WTC11 (cell line): ENCODE data around the gene METTL6. TPM values are rescaled to one million over a fixed set of nuclear protein-coding genes. Genes with fewer than 3 reads are reported as not detected.

ENCODE experiments used
- ATAC-seq: fragments of 200-7000 bp; cut with Tn5 transposase; 2 replicates; pipeline ENCODE4 v1.10.0; 2021; ENCODE audit warnings: mild to moderate bottlenecking, moderate library complexity
- CTCF ChIA-PET: fragments of 300-600 bp; sonication (Branson Sonifier 250); formaldehyde crosslinking; loops from one replicate; lab custom pipeline; 2021; ENCODE audit warnings: antibody characterized with exemption; lab: Charles Lee
- POLR2A ChIA-PET: fragments of 350-600 bp; sonication (Branson Sonifier 250); formaldehyde crosslinking; loops from one replicate; lab custom pipeline; 2021; ENCODE audit warnings: antibody characterized with exemption; lab: Charles Lee
- DNase-seq: peaks from one replicate; pipeline ENCODE4 v3.0.0; 2021; ENCODE audit warnings: low spot score
- H3K27ac Mint-ChIP-seq: 2 replicates; pipeline ENCODE4 v1.8.0; 2021; ENCODE audit warnings: mixed read lengths
- H3K27me3 Mint-ChIP-seq: 2 replicates; pipeline ENCODE4 v1.8.0; 2021; ENCODE audit warnings: low read depth, mild to moderate bottlenecking, moderate library complexity, mixed read lengths
- H3K36me3 Mint-ChIP-seq: 2 replicates; pipeline ENCODE4 v1.8.0; 2021; ENCODE audit warnings: mixed read lengths
- H3K4me1 Mint-ChIP-seq: 2 replicates; pipeline ENCODE4 v1.8.0; 2022; ENCODE audit warnings: mixed read lengths
- H3K4me3 Mint-ChIP-seq: 2 replicates; pipeline ENCODE4 v1.8.0; 2021; ENCODE audit warnings: mild to moderate bottlenecking, moderate library complexity, mixed read lengths
- H3K9me3 Mint-ChIP-seq: 2 replicates; pipeline ENCODE4 v1.8.0; 2021; ENCODE audit warnings: mixed read lengths
- IRF2 ChIP-seq: sonication (generic); formaldehyde crosslinking; IDR thresholded peaks from 2 replicates; pipeline ENCODE4 v1.8.0; 2022; ENCODE audit warnings: low read depth, missing genetic modification reagents, borderline replicate concordance
- JAZF1 ChIP-seq: fragments of 250-450 bp; sonication (Bioruptor Pico); IDR thresholded peaks from 2 replicates; pipeline ENCODE4 v1.9.0; 2021; ENCODE audit warnings: moderate library complexity, mild to moderate bottlenecking, inconsistent platforms
- KAT7 ChIP-seq: sonication (generic); formaldehyde crosslinking; IDR thresholded peaks from 2 replicates; pipeline ENCODE4 v1.8.1; 2023; ENCODE audit warnings: missing genetic modification reagents, mild to moderate bottlenecking, borderline replicate concordance
- NR1H2 ChIP-seq: sonication (generic); formaldehyde crosslinking; IDR thresholded peaks from 2 replicates; pipeline ENCODE4 v1.9.0; 2021; ENCODE audit warnings: mild to moderate bottlenecking, moderate library complexity, missing genetic modification reagents
- NR3C1 ChIP-seq: sonication (generic); formaldehyde crosslinking; conservative IDR thresholded peaks from 2 replicates; pipeline ENCODE4 v1.8.1; 2023; ENCODE audit warnings: low read depth, mild to moderate bottlenecking, missing genetic modification reagents
- OVOL2 ChIP-seq: fragments of 250-450 bp; sonication (Bioruptor Pico); IDR thresholded peaks from 2 replicates; pipeline ENCODE4 v1.9.0; 2021; ENCODE audit warnings: mild to moderate bottlenecking, borderline replicate concordance
- SOX15 ChIP-seq: fragments of 250-450 bp; sonication (Bioruptor Pico); IDR thresholded peaks from 2 replicates; pipeline ENCODE4 v1.9.0; 2021; ENCODE audit warnings: mild to moderate bottlenecking
- SP1 ChIP-seq: sonication (generic); formaldehyde crosslinking; conservative IDR thresholded peaks from 2 replicates; pipeline ENCODE4 v1.8.1; 2022; ENCODE audit warnings: missing genetic modification reagents
- TEAD4 ChIP-seq: sonication (generic); formaldehyde crosslinking; IDR thresholded peaks from 2 replicates; pipeline ENCODE4 v1.8.0; 2022; ENCODE audit warnings: mild to moderate bottlenecking, missing genetic modification reagents
- ZNF219 ChIP-seq: sonication (generic); formaldehyde crosslinking; IDR thresholded peaks from 2 replicates; pipeline ENCODE4 v1.8.0; 2023; ENCODE audit warnings: missing genetic modification reagents, mild to moderate bottlenecking, borderline replicate concordance
- ZNF396 ChIP-seq: fragments of 250-450 bp; sonication (Bioruptor Pico); IDR thresholded peaks from 2 replicates; pipeline ENCODE4 v1.8.0; 2021; ENCODE audit warnings: mild to moderate bottlenecking, moderate library complexity, borderline replicate concordance
- total RNA-seq: library from RNA; stranded (reverse); gene quantifications from 3 replicates; pipeline ENCODE4 v1.2.3, GENCODE V29; 2021
- TF ChIP-seq, protein P1 (sequence below): sonication (generic); formaldehyde crosslinking; conservative IDR thresholded peaks from 2 replicates; pipeline ENCODE4 v1.8.1; 2023; ENCODE audit warnings: mild to moderate bottlenecking, low read depth, missing genetic modification reagents, moderate library complexity
- TF ChIP-seq, protein P2 (sequence below): sonication (generic); formaldehyde crosslinking; IDR thresholded peaks from 2 replicates; pipeline ENCODE4 v1.8.0; 2022; ENCODE audit warnings: missing genetic modification reagents
- TF ChIP-seq, protein P3 (sequence below): fragments of 250-450 bp; sonication (Bioruptor Pico); IDR thresholded peaks from 2 replicates; pipeline ENCODE4 v1.8.0; 2021; ENCODE audit warnings: mild to moderate bottlenecking
- TF ChIP-seq, protein P4 (sequence below): fragments of 200-600 bp; IDR thresholded peaks from 2 replicates; pipeline ENCODE4 v1.8.0; 2022; ENCODE audit warnings: antibody characterized with exemption
- TF ChIP-seq, protein P5 (sequence below): sonication (generic); formaldehyde crosslinking; IDR thresholded peaks from 2 replicates; pipeline ENCODE4 v1.8.1; 2023; ENCODE audit warnings: mild to moderate bottlenecking, missing genetic modification reagents
- TF ChIP-seq, protein P6 (sequence below): sonication (generic); formaldehyde crosslinking; IDR thresholded peaks from 2 replicates; pipeline ENCODE4 v1.8.1; 2023; ENCODE audit warnings: mild to moderate bottlenecking, missing genetic modification reagents, borderline replicate concordance

Gene METTL6
- total RNA-seq, 1 experiment from 2014 or later = 13.7 TPM

DNA sequence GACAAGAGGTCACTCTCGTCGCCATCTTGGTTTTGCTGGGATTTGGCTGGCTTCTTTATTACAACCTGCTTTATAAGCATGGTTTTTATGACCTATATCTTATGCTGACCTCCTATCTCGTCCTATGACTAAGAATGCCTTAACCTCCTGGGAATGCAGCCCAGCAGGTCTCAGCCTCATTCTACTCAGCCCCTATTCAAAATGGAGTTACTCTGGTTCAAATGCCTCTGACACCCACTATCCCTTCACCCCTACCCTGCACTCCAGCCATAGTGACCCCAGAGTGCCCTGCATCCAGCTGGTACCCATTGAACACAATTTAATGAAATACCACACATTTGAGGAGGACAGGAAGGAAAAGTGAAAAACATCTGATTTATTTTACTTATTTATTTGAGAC, 23.4 kb downstream of the METTL6 start (continued):
- no peak for TF ChIP-seq KAT7
- no peak for TF ChIP-seq NR3C1 (CRISPR knock-in tag)
- TF ChIP-seq, protein P1, sequence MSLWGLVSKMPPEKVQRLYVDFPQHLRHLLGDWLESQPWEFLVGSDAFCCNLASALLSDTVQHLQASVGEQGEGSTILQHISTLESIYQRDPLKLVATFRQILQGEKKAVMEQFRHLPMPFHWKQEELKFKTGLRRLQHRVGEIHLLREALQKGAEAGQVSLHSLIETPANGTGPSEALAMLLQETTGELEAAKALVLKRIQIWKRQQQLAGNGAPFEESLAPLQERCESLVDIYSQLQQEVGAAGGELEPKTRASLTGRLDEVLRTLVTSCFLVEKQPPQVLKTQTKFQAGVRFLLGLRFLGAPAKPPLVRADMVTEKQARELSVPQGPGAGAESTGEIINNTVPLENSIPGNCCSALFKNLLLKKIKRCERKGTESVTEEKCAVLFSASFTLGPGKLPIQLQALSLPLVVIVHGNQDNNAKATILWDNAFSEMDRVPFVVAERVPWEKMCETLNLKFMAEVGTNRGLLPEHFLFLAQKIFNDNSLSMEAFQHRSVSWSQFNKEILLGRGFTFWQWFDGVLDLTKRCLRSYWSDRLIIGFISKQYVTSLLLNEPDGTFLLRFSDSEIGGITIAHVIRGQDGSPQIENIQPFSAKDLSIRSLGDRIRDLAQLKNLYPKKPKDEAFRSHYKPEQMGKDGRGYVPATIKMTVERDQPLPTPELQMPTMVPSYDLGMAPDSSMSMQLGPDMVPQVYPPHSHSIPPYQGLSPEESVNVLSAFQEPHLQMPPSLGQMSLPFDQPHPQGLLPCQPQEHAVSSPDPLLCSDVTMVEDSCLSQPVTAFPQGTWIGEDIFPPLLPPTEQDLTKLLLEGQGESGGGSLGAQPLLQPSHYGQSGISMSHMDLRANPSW (CRISPR knock-in tag) = no peak
- TF ChIP-seq SP1 = no peak
- no peak for TF ChIP-seq ZNF219
- TF ChIP-seq, protein P2, sequence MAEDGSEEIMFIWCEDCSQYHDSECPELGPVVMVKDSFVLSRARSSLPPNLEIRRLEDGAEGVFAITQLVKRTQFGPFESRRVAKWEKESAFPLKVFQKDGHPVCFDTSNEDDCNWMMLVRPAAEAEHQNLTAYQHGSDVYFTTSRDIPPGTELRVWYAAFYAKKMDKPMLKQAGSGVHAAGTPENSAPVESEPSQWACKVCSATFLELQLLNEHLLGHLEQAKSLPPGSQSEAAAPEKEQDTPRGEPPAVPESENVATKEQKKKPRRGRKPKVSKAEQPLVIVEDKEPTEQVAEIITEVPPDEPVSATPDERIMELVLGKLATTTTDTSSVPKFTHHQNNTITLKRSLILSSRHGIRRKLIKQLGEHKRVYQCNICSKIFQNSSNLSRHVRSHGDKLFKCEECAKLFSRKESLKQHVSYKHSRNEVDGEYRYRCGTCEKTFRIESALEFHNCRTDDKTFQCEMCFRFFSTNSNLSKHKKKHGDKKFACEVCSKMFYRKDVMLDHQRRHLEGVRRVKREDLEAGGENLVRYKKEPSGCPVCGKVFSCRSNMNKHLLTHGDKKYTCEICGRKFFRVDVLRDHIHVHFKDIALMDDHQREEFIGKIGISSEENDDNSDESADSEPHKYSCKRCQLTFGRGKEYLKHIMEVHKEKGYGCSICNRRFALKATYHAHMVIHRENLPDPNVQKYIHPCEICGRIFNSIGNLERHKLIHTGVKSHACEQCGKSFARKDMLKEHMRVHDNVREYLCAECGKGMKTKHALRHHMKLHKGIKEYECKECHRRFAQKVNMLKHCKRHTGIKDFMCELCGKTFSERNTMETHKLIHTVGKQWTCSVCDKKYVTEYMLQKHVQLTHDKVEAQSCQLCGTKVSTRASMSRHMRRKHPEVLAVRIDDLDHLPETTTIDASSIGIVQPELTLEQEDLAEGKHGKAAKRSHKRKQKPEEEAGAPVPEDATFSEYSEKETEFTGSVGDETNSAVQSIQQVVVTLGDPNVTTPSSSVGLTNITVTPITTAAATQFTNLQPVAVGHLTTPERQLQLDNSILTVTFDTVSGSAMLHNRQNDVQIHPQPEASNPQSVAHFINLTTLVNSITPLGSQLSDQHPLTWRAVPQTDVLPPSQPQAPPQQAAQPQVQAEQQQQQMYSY (CRISPR knock-in tag) = no peak
- no peak for TF ChIP-seq NR1H2 (CRISPR knock-in tag)
- TF ChIP-seq, protein P3, sequence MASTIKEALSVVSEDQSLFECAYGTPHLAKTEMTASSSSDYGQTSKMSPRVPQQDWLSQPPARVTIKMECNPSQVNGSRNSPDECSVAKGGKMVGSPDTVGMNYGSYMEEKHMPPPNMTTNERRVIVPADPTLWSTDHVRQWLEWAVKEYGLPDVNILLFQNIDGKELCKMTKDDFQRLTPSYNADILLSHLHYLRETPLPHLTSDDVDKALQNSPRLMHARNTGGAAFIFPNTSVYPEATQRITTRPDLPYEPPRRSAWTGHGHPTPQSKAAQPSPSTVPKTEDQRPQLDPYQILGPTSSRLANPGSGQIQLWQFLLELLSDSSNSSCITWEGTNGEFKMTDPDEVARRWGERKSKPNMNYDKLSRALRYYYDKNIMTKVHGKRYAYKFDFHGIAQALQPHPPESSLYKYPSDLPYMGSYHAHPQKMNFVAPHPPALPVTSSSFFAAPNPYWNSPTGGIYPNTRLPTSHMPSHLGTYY (CRISPR knock-in tag) = no peak
- TF ChIP-seq, all 79 proteins: peak for 0

DNA sequence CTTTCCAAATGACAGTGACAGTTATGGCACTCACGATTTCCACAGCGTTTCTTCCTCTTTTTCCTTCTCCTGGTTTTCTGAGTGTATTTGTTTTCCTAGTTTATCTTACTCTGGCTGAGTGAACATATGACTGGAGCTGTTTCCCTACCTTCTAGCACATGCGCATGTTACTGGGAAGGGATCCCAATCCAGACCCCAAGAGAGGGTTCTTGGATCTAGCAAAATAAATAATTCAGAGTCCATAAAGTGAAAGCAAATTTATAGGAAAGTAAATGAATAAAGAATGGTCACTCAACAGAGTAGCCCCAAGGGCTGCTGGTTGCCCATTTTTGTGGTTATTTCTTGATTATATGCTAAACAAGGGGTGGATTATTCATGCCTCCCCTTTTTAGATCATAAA, 23.8 kb downstream of the METTL6 start:
- DNase-seq = no peak
- Mint-ChIP-seq H3K36me3 (no peaks in the 10 kb centered on the region), H3K4me3 (no peak overlapping the region), H3K27ac (no peak overlapping the region), H3K9me3 (no peaks in the 10 kb centered on the region), H3K4me1 (no peaks in the 10 kb centered on the region), H3K27me3 (no peaks in the 10 kb centered on the region)
- ChIA-PET POLR2A (no interaction called here), CTCF (interaction anchor here (0.9 to 1.6 kb wide), 3 partner anchors 71 to 198 kb away, joined by 3 to 5 read pairs (median 4); partner anchors contain the start of genes CAPN7 and SH3BP5)
- no peak for ATAC-seq
- no peak for TF ChIP-seq SOX15
- TF ChIP-seq, protein P4, sequence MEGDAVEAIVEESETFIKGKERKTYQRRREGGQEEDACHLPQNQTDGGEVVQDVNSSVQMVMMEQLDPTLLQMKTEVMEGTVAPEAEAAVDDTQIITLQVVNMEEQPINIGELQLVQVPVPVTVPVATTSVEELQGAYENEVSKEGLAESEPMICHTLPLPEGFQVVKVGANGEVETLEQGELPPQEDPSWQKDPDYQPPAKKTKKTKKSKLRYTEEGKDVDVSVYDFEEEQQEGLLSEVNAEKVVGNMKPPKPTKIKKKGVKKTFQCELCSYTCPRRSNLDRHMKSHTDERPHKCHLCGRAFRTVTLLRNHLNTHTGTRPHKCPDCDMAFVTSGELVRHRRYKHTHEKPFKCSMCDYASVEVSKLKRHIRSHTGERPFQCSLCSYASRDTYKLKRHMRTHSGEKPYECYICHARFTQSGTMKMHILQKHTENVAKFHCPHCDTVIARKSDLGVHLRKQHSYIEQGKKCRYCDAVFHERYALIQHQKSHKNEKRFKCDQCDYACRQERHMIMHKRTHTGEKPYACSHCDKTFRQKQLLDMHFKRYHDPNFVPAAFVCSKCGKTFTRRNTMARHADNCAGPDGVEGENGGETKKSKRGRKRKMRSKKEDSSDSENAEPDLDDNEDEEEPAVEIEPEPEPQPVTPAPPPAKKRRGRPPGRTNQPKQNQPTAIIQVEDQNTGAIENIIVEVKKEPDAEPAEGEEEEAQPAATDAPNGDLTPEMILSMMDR = no peak
- no peak for TF ChIP-seq TEAD4
- no peak for TF ChIP-seq SP1
- TF ChIP-seq ZNF396 = no peak
- no peak for TF ChIP-seq NR3C1 (CRISPR knock-in tag)
- TF ChIP-seq, protein P2 (CRISPR knock-in tag) = no peak
- no peak for TF ChIP-seq ZNF219
- TF ChIP-seq, protein P5, sequence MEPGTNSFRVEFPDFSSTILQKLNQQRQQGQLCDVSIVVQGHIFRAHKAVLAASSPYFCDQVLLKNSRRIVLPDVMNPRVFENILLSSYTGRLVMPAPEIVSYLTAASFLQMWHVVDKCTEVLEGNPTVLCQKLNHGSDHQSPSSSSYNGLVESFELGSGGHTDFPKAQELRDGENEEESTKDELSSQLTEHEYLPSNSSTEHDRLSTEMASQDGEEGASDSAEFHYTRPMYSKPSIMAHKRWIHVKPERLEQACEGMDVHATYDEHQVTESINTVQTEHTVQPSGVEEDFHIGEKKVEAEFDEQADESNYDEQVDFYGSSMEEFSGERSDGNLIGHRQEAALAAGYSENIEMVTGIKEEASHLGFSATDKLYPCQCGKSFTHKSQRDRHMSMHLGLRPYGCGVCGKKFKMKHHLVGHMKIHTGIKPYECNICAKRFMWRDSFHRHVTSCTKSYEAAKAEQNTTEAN = no peak
- TF ChIP-seq IRF2 = no peak
- no peak for TF ChIP-seq JAZF1 (CRISPR knock-in tag)
- TF ChIP-seq, protein P6, sequence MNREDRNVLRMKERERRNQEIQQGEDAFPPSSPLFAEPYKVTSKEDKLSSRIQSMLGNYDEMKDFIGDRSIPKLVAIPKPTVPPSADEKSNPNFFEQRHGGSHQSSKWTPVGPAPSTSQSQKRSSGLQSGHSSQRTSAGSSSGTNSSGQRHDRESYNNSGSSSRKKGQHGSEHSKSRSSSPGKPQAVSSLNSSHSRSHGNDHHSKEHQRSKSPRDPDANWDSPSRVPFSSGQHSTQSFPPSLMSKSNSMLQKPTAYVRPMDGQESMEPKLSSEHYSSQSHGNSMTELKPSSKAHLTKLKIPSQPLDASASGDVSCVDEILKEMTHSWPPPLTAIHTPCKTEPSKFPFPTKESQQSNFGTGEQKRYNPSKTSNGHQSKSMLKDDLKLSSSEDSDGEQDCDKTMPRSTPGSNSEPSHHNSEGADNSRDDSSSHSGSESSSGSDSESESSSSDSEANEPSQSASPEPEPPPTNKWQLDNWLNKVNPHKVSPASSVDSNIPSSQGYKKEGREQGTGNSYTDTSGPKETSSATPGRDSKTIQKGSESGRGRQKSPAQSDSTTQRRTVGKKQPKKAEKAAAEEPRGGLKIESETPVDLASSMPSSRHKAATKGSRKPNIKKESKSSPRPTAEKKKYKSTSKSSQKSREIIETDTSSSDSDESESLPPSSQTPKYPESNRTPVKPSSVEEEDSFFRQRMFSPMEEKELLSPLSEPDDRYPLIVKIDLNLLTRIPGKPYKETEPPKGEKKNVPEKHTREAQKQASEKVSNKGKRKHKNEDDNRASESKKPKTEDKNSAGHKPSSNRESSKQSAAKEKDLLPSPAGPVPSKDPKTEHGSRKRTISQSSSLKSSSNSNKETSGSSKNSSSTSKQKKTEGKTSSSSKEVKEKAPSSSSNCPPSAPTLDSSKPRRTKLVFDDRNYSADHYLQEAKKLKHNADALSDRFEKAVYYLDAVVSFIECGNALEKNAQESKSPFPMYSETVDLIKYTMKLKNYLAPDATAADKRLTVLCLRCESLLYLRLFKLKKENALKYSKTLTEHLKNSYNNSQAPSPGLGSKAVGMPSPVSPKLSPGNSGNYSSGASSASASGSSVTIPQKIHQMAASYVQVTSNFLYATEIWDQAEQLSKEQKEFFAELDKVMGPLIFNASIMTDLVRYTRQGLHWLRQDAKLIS = no peak
- TF ChIP-seq OVOL2 (CRISPR knock-in tag) = no peak
